Measurements from ENCODE around the gene NAA10.

Gene NAA10

DNA sequence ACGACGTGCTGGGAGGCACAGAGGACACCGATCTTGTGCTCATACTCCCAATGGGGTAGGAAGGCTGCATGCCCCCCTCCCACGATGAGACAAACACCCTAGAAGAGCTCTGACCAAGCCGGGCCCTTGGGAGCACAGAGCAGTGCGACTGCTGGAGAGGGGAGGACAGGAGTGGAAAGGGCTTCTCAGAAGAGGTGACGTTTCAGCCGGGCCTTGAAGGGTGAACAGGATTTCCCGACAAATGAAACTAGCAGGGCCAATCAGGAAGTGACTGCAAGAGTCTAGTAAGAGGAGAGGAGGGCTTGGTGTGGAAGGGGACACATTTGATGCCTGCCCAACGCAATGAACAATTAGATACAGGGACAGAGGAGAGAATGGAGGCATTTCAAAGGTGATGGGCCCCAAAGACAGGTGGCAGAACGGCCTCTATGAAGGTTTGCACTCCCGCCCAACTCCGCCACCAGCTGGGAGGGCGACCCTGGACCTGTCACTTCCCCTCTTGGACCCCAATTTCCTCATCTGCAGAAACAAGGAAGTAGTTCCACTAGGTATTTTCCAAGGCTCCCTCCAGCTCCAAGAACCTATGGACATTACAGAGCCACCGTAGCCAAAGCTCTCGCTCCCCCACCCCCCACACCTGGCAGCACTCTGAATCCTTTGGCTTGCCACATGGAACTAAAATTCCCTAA, 32.8 kb upstream of the NAA10 start:
- no peak for DNase-seq
- intact Hi-C loops (cut with DNase I) = no loop called here

- DNase-seq = no peak
- intact Hi-C loops (cut with DNase I) = no loop called here
Measured at GRCh38 chrX:153966841-153967535, 32.2 kb upstream of the NAA10 start.

GRCh38 chrX:153966283-153966688, 31.4 kb upstream of the NAA10 start:
- DNase-seq = peak in 5 of 10 donors; percentile 39 to 87 (median 45)
- intact Hi-C loops (cut with DNase I) = no loop called here

DNA sequence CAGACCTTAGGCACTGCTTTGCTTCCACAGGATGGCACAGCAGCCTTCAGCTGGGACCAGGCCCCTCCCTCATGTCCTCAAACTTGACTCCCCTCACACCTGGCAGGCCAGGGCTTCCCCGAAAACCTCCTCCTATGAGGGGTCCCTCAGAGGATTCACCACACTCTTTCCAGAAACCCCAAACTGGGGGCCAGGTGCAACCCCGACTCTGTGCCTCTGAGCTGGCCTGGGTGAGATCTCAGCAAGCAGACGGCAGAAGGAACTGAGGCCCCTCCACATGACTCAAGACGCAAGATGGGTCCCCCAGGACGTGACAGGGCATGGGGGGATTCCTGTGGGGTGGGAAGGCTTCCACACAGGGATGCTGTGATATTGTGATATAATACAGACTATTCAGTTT, 30.6 kb upstream of the NAA10 start:
- intact Hi-C loops (cut with DNase I) = no loop called here
- DNase-seq = no peak

DNA sequence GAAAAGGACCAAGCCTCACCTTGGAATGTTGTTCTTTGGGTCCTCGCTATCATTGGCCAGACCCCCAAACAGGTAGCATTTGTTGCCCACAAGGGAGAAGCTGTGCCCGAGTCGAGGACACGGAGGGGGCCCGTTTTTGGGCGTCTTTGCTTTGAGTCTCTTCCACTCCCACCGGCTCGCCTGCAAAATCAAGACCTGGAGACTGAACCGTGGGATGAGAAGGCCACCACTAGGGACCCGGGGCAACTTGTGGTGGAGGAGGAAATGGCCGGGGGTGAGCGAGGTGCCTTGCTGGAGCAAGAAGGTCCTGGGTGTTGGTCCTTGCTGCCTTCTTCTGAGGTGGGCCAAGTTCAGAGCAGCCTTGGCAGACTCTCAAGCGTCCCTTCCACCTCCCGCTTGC, 29.3 kb upstream of the NAA10 start:
- no peak for DNase-seq
- intact Hi-C loops (cut with DNase I) = no loop called here

DNA sequence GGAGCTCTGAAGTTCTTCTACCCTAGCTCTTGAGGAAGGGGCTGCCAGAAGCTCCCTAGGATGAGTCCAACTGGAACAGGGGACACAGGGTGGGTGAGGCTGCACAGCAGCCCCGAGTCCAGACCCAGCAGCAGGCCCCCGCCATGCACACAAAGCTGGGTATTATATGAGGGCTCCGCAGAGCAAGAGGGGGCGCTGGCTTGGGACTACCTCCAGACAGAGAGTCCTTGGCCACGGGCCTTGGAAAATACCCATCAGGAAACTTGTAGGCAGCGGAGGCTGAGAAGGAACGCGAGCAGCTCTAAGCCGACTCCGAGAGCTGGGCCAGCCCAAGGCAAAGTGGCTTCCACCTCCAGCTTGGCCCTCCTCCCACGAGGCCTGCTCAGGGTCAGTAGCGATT, 28.7 kb upstream of the NAA10 start:
- peak in 1 of 10 donors; percentile 70 for DNase-seq
- intact Hi-C loops (cut with DNase I) = no loop called here

DNA sequence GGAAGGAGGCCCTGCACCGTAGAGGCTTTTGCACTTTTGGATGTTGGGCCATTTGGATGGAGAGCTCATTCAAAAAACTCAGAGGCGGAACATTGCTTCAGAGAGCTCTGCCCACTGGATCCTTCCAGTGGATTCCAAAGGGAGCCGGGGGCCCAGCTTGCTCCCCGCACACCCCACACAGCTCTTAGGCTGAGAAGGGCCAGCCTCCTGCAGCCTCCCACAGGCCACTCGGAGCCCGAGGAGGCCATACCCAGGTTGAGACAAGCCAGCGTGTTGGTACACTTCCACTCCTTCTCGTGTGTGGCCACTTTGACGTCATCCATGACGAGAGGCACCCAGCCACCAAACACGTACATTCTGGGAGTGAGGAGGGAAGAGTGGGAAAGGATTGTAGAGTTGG, 26.5 kb upstream of the NAA10 start:
- intact Hi-C loops (cut with DNase I) = no loop called here
- DNase-seq = no peak

- intact Hi-C loops (cut with DNase I) = no loop called here
- no peak for DNase-seq
Measured at GRCh38 chrX:153960786-153961185, 25.9 kb upstream of the NAA10 start.

- intact Hi-C loops (cut with DNase I) = no loop called here
- no peak for DNase-seq
Measured at GRCh38 chrX:153960077-153960476, 25.2 kb upstream of the NAA10 start.

DNA sequence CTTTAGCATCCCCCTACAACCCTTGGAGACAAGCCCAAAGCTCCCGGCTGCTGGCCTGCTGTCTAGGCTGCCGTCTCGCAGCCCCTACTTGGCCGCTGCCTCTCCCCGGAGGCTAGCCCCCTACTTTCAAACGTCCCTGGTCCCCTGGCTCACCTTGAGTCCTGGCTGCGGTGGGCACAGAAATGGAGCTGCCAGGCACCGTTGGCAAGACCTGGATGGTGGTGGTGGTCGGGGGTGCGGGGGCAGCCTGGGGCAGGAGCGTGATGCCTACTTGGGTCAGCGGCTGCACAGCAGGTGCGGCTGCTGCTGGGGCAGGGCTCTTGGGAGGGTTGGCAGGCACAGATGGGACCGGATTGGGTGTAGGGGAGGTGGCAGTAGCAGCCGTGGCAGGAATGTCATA, 24.8 kb upstream of the NAA10 start:
- intact Hi-C loops (cut with DNase I) = loop anchor here (10.0 kb wide), 1 partner anchor 1005 kb away; no protein-coding TSS in a partner anchor
- DNase-seq = peak in 1 of 10 donors; percentile 83

GRCh38 chrX:153958605-153959004, 23.8 kb upstream of the NAA10 start:
- no peak for DNase-seq
- intact Hi-C loops (cut with DNase I) = loop anchor here (10.0 kb wide), 1 partner anchor 1004 kb away; no protein-coding TSS in a partner anchor

- no peak for DNase-seq
- intact Hi-C loops (cut with DNase I) = loop anchor here (10.0 kb wide), 1 partner anchor 1002 kb away; no protein-coding TSS in a partner anchor
Measured at GRCh38 chrX:153957224-153957623, 22.4 kb upstream of the NAA10 start.

- no peak for DNase-seq
- intact Hi-C loops (cut with DNase I) = loop anchor here (10.0 kb wide), 1 partner anchor 1001 kb away; no protein-coding TSS in a partner anchor
Measured at GRCh38 chrX:153956044-153956907, 21.4 kb upstream of the NAA10 start.

DNA sequence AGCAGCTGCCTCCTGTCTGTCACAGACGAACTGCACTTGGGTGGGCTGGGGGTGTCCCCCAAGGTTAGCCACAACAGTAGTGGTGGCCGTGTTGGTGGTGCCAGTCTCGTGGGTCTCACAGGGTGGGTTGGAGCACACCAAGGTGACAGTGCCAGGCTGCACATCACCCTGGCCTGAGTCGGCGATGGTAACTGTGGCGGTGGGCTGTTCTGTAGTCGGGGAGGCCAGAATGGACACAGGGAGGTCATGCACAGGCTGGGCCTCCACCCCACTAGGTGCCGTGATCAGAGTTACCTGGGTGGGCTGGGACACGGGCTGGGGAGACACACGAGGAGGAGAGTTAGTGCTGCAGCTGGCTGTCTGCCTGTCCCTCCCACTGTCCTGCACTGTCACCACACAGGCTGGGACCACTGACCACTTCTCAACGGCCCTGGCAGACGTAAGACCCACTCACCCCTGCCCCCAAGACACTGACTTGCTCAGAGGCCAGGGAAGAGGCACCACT, 20.4 kb upstream of the NAA10 start:
- intact Hi-C loops (cut with DNase I) = loop anchor here (10.0 kb wide), 1 partner anchor 1000 kb away; no protein-coding TSS in a partner anchor
- no peak for DNase-seq

DNA sequence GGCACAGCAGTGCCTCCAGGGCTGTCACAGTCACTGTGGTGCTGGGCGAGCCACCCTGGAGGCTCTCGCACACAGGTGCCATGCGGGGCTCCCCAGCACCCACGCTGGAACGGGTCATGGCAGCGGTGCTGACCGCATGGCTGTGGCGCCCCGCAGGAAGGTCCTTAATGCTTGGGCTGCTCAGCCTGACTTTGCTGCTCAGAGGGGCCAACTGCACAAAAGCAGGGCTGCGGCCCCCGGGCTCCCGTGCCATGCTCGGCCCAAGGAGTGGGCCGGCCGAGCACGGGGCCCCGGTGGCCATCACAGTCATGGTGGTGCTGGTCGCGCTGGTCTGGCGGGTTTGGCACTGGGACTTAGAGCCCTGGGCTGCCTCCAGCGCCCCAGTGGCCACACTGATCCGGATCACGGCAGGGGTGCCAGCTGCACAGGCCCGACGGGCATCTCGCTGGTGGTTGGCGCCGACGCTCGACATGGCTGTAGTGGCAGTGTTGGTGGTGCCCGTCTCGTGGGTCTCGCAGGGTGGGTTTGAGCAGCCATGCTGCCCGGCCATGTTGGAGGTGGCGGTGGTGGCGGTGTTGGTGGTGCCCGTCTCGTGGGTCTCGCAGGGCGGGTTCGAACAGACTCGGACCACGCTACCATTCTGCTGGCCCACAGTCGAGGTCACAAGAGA, 19.9 kb upstream of the NAA10 start:
- intact Hi-C loops (cut with DNase I) = loop anchor here (5.0 to 10.0 kb wide), 2 partner anchors 417 to 1000 kb away; no protein-coding TSS in a partner anchor
- DNase-seq = peak in 1 of 10 donors; percentile 83

GRCh38 chrX:153953892-153954557, 19.2 kb upstream of the NAA10 start:
- intact Hi-C loops (cut with DNase I) = loop anchor here (1.0 to 10.0 kb wide), 3 partner anchors 190 to 999 kb away; partner anchors contain the start of gene PLXNB3
- DNase-seq = peak in 1 of 10 donors; percentile 72

GRCh38 chrX:153953342-153953830, 18.5 kb upstream of the NAA10 start:
- intact Hi-C loops (cut with DNase I) = loop anchor here (1.0 to 10.0 kb wide), 3 partner anchors 189 to 999 kb away; partner anchors contain the start of gene PLXNB3
- peak; percentile 42 to 96 (median 72) for DNase-seq

- intact Hi-C loops (cut with DNase I) = loop anchor here (1.0 to 10.0 kb wide), 3 partner anchors 188 to 998 kb away; partner anchors contain the start of gene PLXNB3
- DNase-seq = no peak
Measured at GRCh38 chrX:153952373-153953026, 17.7 kb upstream of the NAA10 start.
